Islet precursor cell (in vitro differentiated cells): ENCODE measurements around the gene PDE6B.
"Not testable (repeated sequence)": the region's sequence is repeated elsewhere in the genome, so short reads cannot be mapped to it uniquely, and the experiment has no call there.

Source experiments
- DNase-seq: peaks from one replicate; pipeline ENCODE4 v3.0.0-alpha.2; 2018

The PDE6B gene

GRCh38 chr4:624705-625590 is at the start of gene PDE6B:
Gene PDE6B (plus strand): TSS chr4:625573. CDS start chr4:625627, 54 bp downstream.
- DNase-seq, result peak; percentile 84

DNA sequence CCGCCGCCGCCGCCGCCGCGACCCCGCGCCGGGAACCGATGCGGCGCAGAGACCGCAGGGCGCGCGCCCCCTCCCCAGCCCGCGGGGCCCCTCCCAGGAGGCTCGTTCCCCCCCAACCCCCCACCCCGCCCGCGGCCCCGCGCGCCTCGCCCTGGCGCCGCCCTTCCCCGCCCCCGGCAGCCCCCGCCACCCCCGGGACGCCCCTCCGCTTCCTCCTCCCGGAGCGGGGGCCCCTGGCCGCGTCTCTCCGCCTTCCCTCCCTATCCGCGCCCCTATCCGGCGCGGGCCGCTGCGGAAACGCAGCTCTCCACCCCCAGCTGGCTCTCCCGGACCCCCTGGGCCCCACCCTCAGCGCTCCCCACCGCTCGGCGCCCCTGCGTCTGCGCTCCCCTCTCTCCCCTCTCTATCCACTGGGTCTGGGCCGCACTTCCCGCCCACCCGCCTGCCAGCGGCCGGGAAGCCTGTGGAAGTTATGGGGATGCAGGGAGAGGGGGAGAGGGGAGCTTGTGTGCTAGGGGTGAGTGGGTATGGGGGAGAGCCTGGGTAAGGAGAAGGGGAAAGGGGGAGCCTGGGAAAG is 49.0 kb upstream of the PDE6B start, which contains the start of gene TMEM271:
TMEM271 (minus strand) TSS at position 51 of the 577 bp plus-strand sequence. CDS start 233 bp downstream, outside the sequence.
- no peak for DNase-seq

DNA sequence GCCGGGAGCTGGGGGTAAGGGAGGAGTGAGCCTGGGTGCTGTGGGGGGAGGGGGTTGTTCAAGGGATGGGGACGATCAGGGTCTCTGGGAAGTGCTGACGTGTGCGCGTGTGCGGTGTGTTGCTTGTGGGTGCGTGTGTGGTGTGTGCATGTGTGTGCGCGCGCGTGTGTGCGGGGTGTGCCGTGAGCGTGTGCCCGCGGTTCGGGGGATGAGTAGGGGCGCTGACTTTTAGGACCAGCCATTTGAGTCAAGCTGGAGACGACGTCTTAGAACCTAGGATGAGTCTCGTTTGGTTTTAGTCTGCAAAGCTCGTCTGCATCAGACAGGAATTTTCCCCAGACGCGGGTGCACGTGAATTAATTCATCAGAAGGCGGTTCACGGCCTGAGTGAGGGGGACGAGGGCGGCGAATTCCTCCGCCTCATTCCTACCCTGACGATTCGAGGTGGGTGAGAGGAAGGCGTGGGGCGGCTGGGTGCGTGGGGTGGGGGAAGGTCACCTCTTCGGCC is 48.3 kb upstream of the PDE6B start:
- peak; percentile 48 for DNase-seq

DNA sequence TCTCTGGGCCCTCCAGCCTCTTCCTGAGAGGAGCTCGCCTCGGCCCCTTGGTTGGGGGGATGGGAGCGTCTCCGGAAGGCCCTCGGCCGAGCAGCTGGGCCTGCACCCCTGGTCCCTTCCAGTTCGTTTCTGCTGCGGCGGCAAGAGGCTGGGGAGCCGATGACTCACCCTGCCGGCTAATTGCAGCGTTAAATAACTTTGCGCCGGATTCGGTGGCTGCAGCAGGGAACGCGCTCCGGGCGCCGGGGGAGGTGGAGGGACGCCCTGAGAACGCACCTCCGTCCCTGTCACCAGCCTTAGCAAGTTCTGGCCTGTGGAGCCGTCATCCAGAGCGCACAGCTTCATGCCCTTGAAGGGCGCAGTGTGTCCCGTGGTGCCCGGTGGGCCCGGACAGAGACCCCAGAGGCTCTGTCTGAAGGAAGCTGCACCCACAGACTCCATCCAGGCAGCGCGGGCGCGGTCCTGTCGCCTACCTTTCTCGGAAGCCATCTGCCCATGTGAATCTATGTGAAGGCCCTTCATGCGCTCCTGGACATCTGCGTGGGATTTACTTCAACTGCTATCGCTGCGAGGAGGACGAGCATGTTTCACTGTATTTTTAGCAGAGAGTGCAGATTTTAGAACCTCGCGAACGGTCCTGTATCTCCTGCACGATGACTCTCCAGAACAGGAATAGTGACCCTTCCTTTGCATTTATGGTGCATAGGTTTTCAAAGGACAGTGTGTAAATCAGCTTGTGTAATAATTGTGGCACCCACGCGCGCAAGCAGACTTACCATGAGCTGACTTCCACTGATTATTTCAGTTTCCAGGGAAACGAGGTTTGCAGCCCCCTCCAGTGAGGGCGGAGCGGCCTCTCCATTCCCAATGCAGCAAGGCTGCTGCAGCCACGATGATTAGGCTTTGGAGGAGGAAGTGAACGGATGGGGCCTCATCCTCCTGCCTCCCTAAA is 47.6 kb upstream of the PDE6B start:
- DNase-seq, result peak; percentile 84

GRCh38 chr4:578451-579443 is 46.6 kb upstream of the PDE6B start:
- no peak for DNase-seq

DNA sequence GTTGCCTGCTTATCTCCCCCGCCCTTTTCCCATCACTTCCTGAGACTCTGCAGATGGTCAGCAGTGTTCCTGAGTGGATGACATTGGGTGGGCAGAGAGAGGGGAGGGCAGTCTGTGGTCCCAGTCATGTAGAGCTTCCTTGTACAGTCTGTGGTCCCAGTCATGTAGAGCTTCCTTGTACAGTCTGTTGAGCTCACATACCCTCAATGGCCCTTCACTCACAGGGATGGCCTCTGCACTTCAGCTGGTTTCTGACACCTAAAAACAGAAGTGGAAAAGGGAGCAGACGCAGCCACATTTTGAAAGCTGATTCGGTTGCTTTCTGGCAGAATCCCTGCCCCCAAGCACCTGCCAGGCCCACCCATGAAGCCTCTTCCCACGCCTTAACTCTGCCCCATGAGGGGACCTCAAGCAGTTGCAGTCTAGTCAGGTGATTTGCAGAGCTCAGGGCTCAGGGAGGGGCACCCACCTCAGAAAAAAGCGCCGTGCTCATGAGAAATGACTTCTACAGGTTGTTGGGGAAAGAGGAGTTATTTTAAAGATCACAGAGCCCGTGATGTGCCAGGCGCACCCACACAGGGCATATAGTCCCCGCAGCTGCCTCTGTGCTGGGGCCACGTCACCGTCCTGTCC is 45.7 kb upstream of the PDE6B start:
- no peak for DNase-seq

- DNase-seq, result no peak
Observed at GRCh38 chr4:581181-581580, 44.2 kb upstream of the PDE6B start.

DNA sequence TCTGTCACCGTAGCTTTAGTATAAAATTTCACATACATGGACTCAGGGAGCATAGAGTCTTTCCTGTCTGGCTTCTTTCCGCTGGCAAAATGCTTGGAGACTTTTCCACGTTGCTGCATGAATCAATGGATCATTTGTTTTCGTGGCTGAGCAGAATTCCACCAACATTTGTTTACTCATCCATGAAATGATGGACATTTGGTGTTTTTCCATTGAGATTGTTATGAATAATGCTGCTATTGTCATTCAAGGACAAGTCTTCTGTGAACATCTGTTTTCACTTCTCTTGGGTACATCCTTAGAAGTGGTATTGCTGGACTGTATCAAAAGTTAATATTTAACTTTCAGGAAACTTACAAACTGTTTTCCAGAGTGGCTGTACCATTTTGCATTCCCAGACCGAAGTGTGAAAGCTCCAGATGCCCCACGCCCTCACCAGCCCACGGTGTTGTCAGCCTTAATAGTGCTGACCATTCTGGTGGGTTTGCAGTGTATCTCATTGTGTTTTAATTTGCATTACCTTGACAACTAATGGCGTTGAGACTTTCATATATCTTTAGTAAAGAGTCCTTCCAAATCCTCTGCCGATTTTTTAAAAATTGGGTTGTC is 43.5 kb upstream of the PDE6B start:
- no peak for DNase-seq

GRCh38 chr4:583820-584219 is 41.6 kb upstream of the PDE6B start:
- DNase-seq, result no peak

DNA sequence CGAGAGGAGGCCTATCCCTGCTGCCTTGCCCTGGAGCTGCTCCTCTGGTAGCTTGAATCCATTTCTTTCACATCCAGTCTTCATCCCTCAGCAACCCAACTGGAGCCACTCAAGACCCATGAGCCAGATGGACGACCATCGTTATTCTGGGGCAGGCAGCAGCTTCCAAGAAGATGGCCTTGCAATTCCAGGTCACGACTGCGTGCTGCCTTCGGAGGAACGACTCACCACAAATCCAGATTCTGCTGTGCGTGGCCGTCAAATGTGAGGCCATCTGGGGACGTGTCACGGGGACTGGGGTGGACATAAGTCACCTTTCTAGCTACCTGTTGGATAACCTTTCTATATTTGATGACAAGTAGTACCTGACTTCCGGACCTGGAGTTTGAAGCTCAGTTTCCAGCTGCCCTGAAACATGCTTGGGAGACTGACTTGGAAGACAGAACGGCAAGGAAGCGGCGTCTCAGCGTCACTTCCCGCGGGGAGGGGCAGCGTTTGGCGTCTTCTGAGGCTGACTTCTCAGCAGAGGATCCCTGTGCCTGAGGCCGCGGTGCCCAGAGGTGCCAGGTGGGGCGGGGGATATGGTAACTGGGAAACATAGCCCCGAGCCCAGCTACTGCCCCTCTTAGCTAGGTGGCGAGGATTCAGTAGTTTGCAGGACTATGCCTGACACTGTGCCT is 37.6 kb upstream of the PDE6B start:
- DNase-seq, result no peak

GRCh38 chr4:588351-588849 is 37.0 kb upstream of the PDE6B start:
- DNase-seq, result no peak

GRCh38 chr4:589219-589963 is 36.0 kb upstream of the PDE6B start:
- no peak for DNase-seq

GRCh38 chr4:590313-590841 is 35.0 kb upstream of the PDE6B start:
- no peak for DNase-seq

- DNase-seq, result not testable (repeated sequence)
Observed at GRCh38 chr4:592178-592577, 33.2 kb upstream of the PDE6B start.

- DNase-seq, result no peak
Observed at GRCh38 chr4:592825-593520, 32.4 kb upstream of the PDE6B start.

DNA sequence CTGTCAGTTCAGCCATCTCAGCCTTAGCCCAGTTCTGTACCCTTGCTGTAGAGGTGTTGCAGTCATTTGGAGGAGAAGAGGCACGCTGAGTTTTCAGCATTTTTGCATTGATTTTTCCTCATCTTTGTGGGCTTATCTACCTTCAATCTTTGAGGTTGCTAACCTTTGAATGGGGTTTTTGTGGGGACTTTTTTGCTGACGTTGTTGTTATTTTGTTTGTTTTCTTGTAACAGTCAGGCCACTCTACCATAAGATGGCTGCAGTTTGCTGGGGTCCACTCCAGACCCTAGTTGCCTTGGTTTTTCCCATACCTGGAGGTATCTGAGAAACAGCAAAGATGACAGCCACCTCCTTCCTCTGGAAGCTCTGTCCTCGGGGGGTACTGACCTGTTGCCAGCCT is 26.4 kb upstream of the PDE6B start:
- DNase-seq, result no peak

- no peak for DNase-seq
Observed at GRCh38 chr4:600166-600565, 25.2 kb upstream of the PDE6B start.

DNA sequence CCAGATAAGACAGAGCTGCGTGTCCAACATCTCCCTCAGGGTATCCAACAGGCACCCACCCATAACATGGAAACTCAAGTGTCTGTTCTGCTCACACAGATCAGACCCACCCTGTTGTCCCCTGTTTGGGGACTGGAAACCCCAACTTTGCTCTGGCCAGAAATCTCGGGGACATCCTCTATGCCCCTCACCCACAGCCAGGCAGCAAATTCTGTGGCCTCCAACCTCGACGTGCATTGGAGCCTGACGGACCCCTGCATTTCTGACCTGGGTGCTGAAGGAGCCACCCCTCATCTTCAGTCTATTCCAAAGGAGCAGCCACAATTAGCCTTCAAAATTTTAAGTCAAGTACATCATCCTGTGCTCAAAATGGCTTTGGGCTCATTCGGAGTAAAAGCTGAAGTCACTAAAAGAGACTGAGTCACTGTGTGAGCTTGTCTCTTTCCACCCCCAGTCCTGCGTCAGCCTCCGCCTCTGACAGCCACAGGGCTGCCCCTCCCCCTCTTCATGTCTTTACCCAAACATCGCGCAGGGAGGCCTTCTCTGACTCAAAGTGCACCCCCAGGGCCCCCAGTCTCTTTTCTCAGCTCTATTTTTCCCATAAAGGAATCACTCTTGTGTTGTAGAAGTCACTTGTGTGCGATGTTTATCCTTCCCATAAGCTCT is 24.4 kb upstream of the PDE6B start:
- DNase-seq, result no peak
